GM04504 (cell line): Measurements from ENCODE around the gene NCS1.

Experiments
- DNase-seq: peaks from one replicate; pipeline ENCODE4 v3.0.0-alpha.2; 2012; ENCODE audit warnings: low read depth

Gene NCS1

DNA sequence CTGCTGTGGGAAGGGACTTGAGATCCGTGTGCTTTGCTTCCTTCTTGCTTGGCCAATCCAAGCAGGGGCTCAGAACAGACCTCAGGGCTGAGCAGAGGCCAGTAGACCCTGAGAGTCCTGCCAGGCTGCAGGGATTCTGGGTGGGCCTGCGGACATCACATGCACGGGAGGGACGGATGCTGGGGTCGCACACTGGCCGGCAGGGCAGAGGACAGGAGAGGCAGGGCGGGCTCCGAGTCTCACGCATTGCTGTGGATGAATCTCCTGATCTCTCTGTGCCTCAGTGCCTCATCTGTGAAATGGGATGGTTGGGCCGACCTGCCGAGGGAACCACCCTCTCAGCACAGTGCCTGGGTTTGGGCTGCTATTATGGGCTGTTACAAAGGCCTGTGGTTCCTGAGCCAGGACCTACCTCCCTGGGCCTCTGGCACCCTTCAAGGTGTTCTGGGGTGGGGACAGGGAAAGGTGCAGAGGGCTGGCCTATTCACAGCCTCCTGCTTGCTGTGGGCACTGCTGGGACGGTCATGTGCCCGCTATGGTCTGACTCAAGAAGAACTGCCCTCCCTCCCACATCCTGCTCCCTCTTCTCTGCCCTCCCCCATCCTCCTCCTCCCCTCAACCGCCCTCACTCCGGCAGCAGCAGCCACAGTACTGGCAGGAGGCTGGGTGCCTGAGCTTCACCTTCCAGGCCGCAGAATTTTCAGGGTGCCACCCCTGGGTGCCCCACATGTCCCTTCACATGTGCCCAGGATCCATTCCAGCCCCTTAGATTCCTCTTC, 43.3 kb downstream of the NCS1 start:
- DNase-seq: no peak

DNA sequence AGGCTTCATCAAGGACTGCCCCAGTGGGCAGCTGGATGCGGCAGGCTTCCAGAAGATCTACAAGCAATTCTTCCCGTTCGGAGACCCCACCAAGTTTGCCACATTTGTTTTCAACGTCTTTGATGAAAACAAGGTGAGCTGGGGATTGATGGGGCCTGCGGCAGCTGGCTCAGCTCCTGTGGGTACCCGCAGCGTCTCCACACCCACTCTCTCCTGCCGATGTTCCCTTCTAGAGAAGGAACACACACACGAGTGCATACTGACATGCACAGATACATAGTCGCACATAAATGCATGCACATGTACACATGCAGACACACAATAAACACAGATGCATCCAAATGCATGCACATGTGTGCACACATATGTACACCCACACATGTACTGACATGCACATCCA, 45.6 kb downstream of the NCS1 start:
- no peak for DNase-seq

DNA sequence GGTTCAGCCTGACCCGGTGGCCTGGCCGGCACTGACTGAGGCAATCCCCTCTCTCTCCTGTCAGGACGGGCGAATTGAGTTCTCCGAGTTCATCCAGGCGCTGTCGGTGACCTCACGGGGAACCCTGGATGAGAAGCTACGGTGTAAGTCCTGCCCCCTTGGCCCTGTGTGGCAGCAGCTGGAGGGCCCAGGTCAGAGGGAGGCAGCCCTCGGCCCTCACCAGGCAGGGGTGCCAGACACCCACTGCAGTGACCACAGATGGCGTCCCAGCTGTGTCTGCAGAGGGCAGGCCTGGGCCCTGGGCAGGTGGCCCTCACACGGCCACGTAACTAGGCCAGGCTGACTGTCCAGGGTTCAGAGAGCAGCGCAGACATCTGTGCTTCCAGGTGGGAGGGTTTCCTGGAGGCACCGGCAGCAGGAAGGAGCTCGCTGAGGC, 47.5 kb downstream of the NCS1 start:
- DNase-seq: no peak

DNA sequence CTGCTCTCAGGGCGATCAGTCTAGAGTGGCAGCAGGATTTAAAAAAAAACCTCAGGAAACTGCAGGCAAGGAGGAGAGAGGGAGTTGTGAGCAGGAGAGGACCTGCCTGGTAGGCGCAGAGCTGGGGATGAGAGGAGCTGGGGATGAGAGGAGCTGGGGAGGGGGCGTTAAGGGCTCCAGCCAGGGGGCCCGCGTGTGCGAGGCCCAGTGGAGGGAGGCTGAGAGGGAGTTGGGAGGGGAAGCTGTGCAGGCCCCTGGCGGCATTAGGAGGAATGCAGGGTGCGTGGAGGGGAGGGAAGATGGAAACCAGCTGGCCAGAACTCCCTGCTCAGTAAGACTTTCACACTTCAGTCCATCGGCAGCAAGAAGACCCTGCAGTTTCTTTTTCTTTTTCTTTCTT, 48.1 kb downstream of the NCS1 start:
- DNase-seq: no peak

DNA sequence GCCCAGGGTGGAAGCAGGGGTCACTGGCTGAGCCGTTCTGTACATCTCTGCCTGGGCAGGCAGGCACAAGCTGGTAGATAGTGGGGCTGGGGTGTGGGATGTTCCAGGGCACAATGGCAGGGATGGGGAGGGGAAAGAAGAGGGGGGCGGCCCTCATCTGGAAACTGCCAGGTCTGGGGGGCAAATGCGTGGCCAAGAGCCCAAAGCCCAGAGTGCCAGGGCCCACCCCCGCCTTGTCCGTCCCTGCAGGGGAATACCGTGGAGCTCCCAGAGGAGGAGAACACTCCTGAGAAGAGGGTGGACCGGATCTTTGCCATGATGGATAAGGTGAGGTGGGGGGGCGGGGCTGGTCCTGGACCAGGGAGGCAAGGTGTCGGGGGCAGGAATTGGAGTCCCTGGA, 50.6 kb downstream of the NCS1 start:
- no peak for DNase-seq

DNA sequence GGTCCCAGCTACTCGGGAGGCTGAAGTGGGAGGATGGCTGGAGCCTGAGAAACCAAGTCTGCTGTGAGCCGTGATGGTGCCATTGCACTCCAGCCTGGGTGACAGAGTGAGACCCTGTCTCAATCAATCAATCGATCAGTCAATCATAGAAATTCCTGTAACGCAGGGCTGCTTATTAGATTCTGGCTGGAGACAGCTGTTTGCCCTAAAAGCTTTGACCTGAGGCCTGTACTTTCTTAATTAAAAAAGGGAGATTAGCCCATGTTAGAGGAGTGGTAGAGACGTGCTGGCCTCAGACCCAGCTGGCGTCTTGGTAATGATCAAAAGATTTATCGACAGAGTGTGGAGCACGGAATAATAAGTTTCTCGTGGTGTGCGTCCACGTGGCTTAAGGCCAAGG, 52.9 kb downstream of the NCS1 start:
- DNase-seq: no peak

DNA sequence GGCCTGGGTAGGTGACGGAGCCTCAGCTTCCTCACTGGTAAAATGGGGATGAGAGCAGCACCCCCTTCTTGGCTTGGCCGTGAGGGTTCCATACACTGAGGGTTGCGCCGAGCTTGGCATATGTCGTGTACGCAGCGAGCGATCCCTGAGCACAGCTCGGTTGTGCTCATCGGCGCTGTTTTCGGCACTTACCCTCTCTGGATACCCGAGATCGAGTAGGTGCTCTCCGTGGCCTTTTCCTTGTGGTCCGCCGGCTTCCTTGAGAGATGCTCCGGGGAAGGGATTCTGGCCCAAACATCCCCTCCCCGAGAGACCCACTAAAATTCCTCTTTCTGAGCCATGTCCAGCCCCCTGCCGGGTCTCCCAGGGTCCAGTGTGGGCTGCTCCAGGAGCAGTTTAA, 53.4 kb downstream of the NCS1 start:
- DNase-seq: no peak

DNA sequence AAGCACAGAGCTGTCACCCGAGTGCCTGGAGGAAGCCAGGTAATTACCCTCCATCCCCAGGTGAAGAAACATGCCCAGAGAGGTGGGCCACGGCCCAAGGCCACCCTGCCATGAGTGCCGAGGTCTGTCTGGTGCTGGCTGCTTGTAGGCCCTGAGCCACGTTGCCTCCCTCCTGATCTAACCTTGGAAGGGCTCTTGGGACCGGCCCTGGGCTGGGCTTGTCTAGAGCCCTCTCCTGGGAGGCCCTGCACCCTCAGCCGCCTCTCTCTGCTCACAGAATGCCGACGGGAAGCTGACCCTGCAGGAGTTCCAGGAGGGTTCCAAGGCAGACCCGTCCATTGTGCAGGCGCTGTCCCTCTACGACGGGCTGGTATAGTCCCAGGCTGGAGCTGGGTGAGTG, 53.9 kb downstream of the NCS1 start:
- no peak for DNase-seq

DNA sequence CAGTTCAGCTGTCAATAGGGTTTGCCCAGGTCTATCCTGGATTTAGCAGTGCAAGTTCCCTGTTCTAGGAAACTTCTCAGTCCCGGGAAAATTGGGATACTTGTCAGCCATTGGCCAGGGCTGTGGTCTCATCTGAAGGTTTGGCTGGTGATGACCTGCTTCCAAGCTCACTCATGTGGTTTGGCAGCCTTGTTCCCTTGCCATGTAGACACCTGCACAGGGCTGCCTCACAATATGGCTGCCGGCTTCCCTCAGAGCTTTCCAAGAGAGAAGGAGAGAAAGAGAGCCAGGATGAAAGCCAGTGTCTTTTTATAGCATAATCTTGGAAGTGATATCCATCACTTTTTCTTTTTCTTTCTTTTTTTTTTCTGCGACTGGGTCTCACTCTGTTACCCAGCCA, 55.6 kb downstream of the NCS1 start:
- no peak for DNase-seq

DNA sequence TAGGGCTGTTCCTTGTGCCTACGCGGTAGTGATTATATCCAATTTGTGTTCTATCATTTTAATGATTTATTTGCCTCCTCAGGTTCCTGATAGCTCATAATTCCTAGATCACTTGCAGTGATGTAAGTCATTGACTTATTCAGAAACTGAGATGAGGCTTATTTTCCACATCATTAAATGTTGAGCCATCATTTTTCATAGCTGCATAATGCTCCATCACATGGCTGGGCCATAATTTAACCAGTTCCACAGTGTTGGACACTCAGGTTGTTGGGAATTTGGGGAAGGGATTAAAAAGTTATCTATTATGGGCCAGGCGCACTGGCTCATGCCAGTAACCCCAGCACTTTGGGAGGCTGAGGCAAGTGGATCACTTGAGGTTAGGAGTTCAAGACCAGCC, 57.6 kb downstream of the NCS1 start:
- no peak for DNase-seq

DNA sequence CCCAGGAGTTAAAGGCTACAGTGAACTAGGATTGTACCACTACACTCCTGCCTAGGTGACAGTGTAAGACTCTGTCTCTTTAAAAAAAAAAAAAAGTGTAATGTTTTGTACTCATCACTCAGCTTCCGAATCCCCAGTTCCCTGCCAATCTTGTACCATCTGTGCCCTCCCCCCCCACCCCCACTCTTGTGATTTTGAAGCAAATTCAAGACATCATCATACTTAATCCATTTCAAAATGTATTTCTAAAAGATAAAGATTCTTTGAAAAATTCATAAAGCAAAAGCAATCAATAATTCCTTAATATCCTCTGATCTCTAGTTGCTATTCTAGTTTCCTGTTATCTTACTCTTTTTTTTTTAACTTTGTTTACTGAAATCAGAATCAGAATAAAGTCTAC, 58.4 kb downstream of the NCS1 start:
- DNase-seq: no peak

DNA sequence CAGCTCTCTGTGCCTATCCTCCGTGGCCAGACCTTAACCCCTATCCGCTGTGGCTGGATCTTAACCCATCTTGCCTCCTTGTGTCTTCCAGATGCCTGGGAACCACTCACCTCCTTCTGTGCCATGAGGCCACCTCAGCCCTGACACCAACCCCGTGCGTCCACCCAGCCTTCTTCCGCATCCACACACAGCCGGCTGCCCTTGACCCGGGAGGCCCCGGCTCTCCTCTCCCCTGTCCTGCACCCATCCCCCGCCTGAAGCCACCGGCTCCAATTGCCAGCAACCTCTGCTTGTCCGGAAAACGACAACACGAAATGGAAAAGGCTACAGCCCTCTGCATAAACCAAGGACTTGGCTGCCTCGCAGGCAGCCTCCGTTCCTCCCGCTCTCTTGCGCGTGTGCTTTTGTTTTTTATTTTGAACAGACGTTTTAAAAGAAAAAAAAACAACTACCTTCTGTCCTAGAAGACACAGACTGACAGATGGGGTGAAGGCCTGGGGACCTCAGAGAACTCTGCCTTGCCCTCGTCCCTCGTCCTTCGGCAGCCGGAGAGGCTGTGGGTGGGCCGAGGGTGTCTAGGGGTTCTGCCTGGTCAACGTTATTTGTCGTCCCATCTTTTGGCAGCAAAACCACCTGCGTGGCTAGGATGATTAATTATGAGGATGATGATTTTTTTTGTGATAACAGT, 60.8 kb downstream of the NCS1 start:
- DNase-seq: no peak

DNA sequence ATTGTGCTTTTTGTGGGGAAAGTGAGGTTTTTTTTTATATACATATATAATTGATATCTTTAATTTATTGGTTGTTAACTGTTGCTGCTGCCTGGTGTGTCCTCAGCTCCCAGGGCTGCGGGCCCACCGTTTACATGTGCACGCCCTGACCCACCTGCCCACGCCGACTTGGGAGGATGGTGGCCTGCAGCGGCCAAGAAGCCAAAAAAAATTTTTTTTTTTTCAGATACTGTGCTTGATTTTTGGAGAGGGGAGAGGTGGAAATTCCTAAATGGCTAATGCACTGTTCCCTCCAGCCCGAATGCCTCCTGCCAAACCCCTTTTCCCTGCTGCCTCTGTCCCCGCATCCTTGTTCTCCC, 61.4 kb downstream of the NCS1 start:
- no peak for DNase-seq

DNA sequence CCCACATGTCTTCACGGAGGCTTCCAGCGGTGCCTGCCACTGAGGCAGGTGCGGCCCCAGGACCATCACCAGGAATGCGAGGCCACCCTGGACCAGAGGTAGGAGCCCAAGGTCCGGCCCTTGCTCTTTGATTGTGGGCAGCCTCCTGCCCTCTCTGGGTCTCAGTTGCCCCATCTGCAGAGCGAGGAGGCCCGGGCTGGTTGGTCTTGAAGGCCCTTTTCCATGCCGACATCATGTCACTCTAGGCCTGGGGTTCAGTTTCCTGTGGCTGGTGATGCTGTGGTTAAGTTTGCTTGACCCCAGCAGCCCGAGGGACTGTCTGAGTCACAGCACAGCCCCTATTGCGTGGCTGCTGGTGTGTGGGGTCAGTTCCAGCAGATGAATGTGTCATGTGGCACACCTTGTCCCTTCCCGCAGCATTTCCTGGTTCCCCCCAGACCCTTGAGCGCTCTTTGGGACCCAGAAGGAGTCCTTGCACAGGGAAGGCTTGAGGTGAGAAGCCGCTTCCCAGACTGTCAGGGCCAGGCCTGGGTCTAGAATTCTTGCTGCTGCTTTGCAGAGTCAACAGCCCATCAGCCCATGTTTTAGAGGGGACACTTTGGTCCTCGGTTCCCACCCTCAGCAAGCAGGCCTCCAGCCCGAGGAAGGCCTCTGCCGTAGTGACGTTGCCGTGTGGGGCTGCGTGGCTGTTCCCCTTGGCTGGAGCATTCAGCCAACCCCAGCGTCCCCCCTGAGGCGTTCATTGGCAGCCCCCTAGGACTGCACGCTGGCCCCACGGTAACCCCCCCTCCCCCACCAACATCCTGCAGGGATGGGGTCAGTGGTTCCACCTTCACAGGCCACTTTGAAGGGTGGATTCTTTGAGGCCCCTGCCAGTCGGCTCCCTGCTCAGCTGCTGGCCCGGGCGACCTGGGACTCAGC, 62.4 kb downstream of the NCS1 start:
- DNase-seq: no peak

DNA sequence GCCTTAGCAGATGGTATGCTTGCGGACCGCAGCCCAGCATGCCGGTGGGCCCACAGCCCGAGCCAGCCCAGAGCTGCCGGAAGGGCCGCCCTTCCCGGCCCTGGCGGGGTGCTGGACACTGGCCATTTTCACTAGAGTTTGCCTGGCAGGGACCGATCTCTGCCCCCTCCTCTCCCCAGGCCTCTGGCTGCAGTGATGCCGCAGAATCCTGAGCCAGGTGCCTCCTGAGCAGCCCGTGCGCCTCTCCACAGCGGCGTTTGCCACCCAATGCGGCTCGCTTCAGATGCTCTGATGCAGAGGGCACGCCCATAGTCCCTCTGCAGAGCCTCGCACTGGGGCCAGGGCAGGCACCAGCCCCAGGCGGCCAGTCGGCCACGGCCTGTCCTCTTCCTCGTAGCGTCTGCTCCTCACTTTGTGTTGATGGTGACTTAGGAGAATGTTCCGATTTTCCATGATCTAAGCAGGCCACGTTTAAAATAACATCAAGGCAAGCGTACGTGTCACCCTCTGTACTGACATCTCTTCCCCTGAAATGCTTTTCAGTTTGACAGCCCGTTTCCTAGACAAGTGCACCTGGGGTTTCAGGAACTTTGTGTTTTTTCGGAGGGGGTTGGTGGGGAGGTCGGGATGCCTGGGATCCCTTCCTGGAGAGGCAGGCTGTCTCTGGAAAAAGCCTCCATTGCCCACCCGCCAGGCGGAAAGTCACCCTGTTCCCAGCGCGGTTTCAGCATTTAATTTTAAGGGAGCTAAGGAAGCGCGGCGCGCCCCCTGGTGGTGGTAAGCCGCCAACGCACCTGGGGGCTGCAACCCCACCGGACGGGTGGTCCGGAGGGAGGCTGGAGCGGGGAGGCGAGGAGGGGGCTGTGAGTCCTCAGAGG, 63.6 kb downstream of the NCS1 start:
- no peak for DNase-seq

DNA sequence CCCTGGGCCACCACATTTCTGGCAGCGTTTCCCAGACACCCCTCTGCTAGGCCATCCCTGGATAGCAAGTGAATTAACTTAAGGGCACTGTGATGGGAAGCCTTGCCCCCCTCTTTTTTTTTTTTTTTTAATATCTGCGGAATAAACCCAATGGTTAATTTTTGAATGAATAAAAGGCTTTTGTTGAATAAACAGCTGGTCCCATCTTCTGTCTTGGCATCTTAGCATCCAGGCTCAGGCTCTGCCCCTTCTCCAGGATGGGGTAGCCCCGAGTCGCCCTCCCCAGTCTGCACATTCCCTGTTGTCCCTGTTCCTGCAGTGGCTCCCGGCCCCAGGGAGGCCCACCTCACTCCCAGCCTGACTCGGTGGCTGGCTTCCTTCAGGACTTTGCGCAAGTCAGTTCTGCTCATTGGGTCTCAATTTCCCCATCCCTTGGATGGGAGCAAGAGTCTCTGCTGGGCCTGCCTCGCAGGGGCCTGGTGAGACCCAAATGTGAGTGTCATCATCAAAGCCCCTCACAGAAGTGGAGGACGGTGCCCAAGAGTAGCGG, 64.3 kb downstream of the NCS1 start:
- no peak for DNase-seq

DNA sequence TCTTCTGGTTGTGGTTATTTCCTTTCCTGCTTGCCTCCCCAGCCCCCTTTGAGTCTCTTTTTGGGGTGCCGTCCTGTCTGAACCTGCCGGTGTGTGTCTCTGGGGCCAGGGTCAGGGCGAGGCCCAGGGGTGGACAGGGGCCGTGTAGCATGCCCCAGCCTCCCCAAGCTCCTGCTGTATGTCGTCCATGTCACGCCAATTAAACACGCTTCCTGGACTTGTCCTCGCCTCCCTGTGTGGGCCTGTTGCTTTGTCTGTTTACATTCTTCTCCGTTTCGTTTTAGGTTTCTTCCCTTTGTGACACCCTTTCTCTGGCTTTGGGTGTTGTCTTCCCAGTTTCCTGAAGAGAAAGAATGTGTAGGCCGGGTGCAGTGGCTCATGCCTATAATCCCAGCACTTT, 64.9 kb downstream of the NCS1 start:
- DNase-seq: no peak

DNA sequence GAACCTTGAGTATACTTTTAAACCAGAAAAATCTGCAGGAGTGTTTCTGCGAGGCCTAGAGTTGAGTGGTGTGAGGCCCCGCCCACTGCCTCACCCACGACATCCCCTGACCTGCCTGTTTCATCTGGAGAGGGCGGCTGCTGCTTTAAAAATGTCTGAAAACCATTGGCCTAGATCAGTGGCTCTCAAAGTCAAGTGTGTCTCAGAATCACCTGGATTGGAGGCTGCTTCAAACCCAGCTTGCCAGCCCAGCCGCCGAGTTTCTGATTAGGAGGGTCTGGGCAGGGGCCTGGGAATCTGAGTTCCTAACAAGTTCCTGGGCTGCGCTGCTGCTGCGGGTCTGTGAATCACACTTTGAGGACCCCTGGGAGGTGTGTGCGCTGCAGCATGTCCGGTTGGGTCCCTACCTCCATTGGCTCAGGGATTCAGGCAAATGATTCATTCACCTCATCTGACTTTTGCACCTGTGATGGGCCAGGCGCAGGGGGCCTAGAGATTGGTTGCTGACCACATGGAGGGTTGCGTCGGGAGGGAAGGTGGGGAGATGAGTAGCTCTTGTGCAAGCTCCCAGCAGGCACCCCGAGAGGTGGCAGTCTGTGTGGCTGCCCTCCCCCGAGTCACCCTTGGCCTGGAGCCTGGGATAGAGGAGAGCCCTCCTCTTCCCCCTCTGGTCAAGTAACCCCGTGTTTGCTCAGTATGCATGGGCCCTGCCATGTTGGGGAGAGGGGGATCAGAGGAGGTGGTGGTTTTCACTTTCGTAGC, 65.7 kb downstream of the NCS1 start:
- no peak for DNase-seq

DNA sequence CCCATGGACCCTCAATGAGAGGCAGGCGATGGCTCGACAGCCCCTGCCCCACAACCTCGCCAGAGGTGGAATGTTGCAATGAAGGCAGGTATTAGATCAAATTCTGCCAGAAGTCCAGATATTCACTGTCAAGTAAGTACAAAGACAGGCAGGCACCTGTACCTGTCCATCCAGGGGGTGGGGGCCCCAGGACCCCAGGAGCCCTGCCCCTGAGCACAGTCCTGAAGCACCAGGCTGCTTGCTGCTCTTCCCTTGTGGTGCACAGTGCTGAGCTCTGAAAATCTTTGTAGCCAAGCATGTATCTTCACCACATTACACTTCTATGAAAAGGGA, 67.1 kb downstream of the NCS1 start:
- DNase-seq: no peak

DNA sequence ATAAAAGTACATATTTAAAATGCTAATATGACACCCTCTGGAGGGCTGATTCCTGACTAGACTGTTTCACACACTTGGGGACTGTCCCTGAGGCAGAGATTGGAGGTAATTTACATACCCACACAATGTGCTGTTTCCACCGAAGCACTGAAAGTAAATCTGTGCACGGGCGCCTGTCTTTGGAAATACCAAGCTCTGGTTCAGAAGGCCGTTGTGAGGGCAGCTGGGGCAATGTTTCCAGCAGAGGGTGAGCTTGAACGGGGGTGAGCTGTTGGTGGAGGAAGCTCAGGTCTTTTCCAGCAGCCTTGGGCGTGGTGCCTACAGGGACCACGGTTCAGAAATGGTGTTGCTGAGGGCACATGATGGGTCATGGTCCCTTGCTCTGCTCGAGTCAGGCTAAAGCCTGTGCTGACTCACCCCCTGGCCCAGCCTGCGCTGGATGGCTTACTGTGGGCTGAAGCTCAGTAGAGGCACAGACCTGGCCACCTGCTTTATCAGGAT, 67.6 kb downstream of the NCS1 start:
- no peak for DNase-seq
